Kidney epithelial cell (primary cell): Measurements from ENCODE around the gene SLC35D1. TPM values are rescaled to one million over a fixed set of nuclear protein-coding genes. Genes with fewer than 3 reads are reported as not detected.

Source experiments
- DNase-seq: peaks from one replicate; pipeline ENCODE4 v3.0.0-alpha.2; 2010; ENCODE audit warnings: low read depth
- H3K27me3 ChIP-seq: 2 replicates; pipeline ENCODE4 v1.6.0; 2011; ENCODE audit warnings: low read length; ENCODE audit not compliant: control insufficient read depth, insufficient read depth
- H3K36me3 ChIP-seq: 2 replicates; pipeline ENCODE4 v1.5.1; 2011; ENCODE audit warnings: low read length; ENCODE audit not compliant: control insufficient read depth, insufficient read depth
- H3K4me3 ChIP-seq: 2 replicates; pipeline ENCODE4 v1.5.1; 2011; ENCODE audit warnings: low read depth, mild to moderate bottlenecking, control low read depth, low read length
- total RNA-seq: library from RNA; depleted of rRNA; stranded (reverse); fragments of >200 nt; gene quantifications from 2 replicates; pipeline ENCODE4 v1.2.3, GENCODE V29; 2015
- TF ChIP-seq, protein P1 (sequence below): IDR thresholded peaks from 2 replicates; pipeline ENCODE4 v1.5.1; 2011; ENCODE audit warnings: mild to moderate bottlenecking, moderate library complexity, low read length, control low read depth, inconsistent platforms; ENCODE audit not compliant: insufficient read depth, poor library complexity, severe bottlenecking

SLC35D1 gene
- total RNA-seq, 1 donor from 2014 or later, result 6.9 TPM

DNA sequence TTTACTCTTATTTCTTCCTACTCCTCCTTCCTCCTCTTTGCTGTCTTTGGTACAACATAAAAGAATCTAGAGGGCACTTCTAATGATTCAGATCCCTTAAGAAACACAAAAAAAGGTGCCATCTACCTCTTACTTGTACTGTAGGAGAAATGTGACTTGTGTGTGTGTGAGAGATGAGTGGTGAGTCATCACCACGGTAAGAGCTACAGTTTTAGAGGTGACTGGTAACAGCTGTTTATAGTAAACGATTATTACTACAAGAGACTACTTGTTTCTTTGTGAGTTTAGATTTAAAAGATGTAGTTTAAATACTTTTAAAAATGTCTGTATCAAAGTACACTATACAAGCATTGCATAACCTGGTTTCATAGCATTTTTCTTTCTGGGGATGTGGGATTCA lies 40.4 kb downstream of the SLC35D1 start:
- Histone ChIP-seq H3K4me3 (no peak overlapping the region), H3K27me3 (no peaks in the 10 kb centered on the region), H3K36me3 (no peaks in the 10 kb centered on the region)
- DNase-seq, result peak; percentile 9
- TF ChIP-seq, protein P1, sequence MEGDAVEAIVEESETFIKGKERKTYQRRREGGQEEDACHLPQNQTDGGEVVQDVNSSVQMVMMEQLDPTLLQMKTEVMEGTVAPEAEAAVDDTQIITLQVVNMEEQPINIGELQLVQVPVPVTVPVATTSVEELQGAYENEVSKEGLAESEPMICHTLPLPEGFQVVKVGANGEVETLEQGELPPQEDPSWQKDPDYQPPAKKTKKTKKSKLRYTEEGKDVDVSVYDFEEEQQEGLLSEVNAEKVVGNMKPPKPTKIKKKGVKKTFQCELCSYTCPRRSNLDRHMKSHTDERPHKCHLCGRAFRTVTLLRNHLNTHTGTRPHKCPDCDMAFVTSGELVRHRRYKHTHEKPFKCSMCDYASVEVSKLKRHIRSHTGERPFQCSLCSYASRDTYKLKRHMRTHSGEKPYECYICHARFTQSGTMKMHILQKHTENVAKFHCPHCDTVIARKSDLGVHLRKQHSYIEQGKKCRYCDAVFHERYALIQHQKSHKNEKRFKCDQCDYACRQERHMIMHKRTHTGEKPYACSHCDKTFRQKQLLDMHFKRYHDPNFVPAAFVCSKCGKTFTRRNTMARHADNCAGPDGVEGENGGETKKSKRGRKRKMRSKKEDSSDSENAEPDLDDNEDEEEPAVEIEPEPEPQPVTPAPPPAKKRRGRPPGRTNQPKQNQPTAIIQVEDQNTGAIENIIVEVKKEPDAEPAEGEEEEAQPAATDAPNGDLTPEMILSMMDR, result no peak

DNA sequence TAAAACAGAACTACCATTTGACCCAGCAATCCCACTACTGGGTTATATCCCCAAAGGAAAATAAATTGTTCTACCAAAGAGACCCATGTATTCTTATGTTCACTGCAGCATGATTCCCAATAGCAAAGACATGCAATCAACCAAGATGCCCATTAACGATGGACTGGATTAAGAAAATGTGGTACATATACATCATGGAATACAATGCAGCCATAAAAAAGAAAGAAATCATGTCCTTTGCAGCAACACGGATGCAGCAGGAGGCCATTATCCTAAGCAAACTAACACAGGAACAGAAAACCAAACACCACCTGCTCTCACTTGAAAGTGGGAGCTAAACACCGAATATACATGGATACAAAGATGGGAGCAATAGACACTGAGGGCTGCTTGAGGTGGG lies 44.2 kb downstream of the SLC35D1 start:
- H3K27me3 ChIP-seq, result no peaks in the 10 kb centered on the region
- H3K4me3 ChIP-seq, result no peak overlapping the region
- no peak for DNase-seq
- H3K36me3 ChIP-seq, result no peaks in the 10 kb centered on the region
- TF ChIP-seq, protein P1, result no peak

DNA sequence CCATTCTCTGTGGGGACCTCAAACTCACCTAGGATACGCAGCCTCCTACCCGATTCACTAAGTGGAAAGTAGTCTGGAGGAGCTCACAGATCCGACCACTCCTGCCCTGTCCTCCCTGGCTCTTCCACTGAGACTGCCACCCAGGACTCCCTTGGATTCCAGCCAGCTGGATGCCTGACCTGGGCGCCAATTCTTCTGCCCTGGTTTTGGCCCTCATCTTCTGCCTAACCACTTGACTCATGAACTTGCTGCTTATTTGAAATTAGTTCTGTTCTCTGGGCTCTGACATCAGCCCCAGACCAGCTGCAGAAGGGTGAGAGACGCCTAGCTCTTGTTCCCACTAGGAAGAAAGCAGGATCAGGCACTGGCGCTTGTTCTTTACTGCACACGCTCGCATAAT lies 48.9 kb downstream of the SLC35D1 start:
- Histone ChIP-seq H3K27me3 (no peaks in the 10 kb centered on the region), H3K36me3 (no peaks in the 10 kb centered on the region), H3K4me3 (no peak overlapping the region)
- TF ChIP-seq, protein P1, result no peak
- no peak for DNase-seq

DNA sequence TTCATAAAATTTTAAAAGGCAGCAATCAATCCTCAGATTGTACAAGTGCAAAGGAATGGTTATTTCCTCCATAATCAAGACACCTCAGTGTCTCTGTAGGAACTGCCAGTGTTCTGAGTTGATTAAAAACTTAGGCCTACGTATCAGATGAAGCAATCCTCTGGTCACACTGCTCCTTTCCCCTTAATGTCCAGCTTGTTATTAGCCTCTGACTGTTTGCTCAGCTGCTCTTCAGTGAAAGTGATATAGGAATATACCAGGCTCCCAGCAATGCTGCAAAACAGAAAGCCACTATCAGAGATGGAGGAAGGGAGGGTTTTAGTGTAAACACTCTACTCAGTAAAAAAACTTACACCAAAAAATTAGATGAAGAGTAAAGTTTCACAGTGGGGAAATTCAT lies 49.8 kb downstream of the SLC35D1 start:
- Histone ChIP-seq H3K4me3 (no peak overlapping the region), H3K27me3 (no peaks in the 10 kb centered on the region), H3K36me3 (no peaks in the 10 kb centered on the region)
- TF ChIP-seq, protein P1, result no peak
- no peak for DNase-seq

DNA sequence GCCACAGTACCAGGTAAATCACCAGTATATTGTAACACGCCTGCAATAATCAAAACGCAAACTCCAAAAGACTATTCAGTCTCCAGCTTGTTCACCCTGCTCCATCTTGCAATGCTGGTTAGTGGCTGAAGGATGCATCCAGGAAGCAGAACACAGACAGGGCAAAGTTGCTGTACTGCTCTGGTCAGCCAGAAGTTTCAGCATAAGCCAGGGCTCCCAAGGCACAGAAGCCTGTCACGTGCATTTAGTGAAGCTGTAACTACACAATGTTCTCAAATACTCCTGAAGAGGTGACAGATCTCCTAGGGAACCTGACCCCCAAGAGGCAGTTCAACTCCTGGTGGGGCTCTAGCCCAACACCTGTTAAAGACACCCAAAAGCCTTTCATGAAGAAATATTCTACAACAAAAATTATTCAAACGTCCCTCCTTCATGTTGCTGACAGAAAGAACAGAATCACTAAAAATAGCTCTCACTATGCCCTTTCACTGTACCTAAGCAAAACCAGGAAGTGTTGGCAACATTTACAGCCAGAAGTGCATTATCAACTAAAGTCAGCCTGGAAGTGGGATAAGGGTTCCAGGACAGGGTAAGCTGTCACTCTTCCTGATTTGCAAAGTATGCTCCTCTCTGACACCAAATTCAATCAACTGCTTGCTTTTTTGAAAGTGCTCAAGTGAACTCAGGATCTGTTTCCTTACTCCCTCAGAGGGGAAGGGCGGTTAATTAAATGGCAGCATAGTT lies 52.1 kb downstream of the SLC35D1 start:
- H3K4me3 ChIP-seq, result no peak overlapping the region
- TF ChIP-seq, protein P1, result no peak
- no peak for DNase-seq
- H3K27me3 ChIP-seq, result no peaks in the 10 kb centered on the region
- H3K36me3 ChIP-seq, result no peaks in the 10 kb centered on the region
